GM21515 (cell line): ENCODE results near the gene NTM.

Source experiments
- ATAC-seq: cut with Tn5 transposase; IDR thresholded peaks from one replicate; pipeline ENCODE4 v1.9.1; 2021; ENCODE audit not compliant: unreplicated experiment

Gene NTM

GRCh38 chr11:132158091-132158490 lies 787.7 kb downstream of the NTM start:
- no peak for ATAC-seq

- no peak for ATAC-seq
Measured at GRCh38 chr11:132158696-132159095, 788.3 kb downstream of the NTM start.

GRCh38 chr11:132161403-132162078 lies 791.1 kb downstream of the NTM start:
- no peak for ATAC-seq

- no peak for ATAC-seq
Measured at GRCh38 chr11:132168344-132168981, 798.0 kb downstream of the NTM start.

GRCh38 chr11:132171031-132171430 lies 800.6 kb downstream of the NTM start:
- no peak for ATAC-seq

GRCh38 chr11:132174362-132175255 lies 804.2 kb downstream of the NTM start:
- no peak for ATAC-seq

- no peak for ATAC-seq
Measured at GRCh38 chr11:132177106-132177505, 806.7 kb downstream of the NTM start.

GRCh38 chr11:132184079-132184478 lies 813.7 kb downstream of the NTM start:
- ATAC-seq: no peak

- ATAC-seq: no peak
Measured at GRCh38 chr11:132185726-132186592, 815.5 kb downstream of the NTM start.

GRCh38 chr11:132186699-132187098 lies 816.3 kb downstream of the NTM start:
- no peak for ATAC-seq

GRCh38 chr11:132187386-132187785 lies 817.0 kb downstream of the NTM start:
- ATAC-seq: no peak

- ATAC-seq: no peak
Measured at GRCh38 chr11:132187814-132188213, 817.4 kb downstream of the NTM start.

GRCh38 chr11:132196928-132197327 lies 826.5 kb downstream of the NTM start:
- no peak for ATAC-seq

GRCh38 chr11:132200353-132200936 lies 830.0 kb downstream of the NTM start:
- ATAC-seq: no peak

- ATAC-seq: no peak
Measured at GRCh38 chr11:132202621-132203020, 832.2 kb downstream of the NTM start.

GRCh38 chr11:132205006-132205405 lies 834.6 kb downstream of the NTM start:
- no peak for ATAC-seq

GRCh38 chr11:132205496-132205895 lies 835.1 kb downstream of the NTM start:
- no peak for ATAC-seq

GRCh38 chr11:132206993-132207392 lies 836.6 kb downstream of the NTM start:
- ATAC-seq: no peak

GRCh38 chr11:132208477-132209055 lies 838.2 kb downstream of the NTM start:
- ATAC-seq: no peak

GRCh38 chr11:132211479-132211878 lies 841.1 kb downstream of the NTM start:
- no peak for ATAC-seq
